HG02588 (cell line): Measurements from ENCODE around the gene NIN.
A peak's percentile ranks its signal among the peaks of the same experiment; 100 is the strongest.
"Not testable (repeated sequence)": the region's sequence is repeated elsewhere in the genome, so short reads cannot be mapped to it uniquely, and the experiment has no call there.

Source experiments
- ATAC-seq: cut with Tn5 transposase; IDR thresholded peaks from one replicate; pipeline ENCODE4 v1.9.1; 2021; ENCODE audit warnings: mild to moderate bottlenecking, moderate library complexity; ENCODE audit not compliant: unreplicated experiment

Gene NIN

GRCh38 chr14:50819303-50819702 is 11.7 kb downstream of the NIN start:
- ATAC-seq: not testable (repeated sequence)

- no peak for ATAC-seq
These were observed 14.4 kb downstream of the NIN start for GRCh38 chr14:50816395-50817047.

- ATAC-seq: not testable (repeated sequence)
These were observed 15.4 kb downstream of the NIN start for GRCh38 chr14:50815526-50815925.

GRCh38 chr14:50815058-50815457 is 15.9 kb downstream of the NIN start:
- not testable (repeated sequence) for ATAC-seq

GRCh38 chr14:50814161-50814560 is 16.8 kb downstream of the NIN start:
- no peak for ATAC-seq

- peak; percentile 47 for ATAC-seq
These were observed 17.5 kb downstream of the NIN start for GRCh38 chr14:50813544-50813863.

- peak; percentile 19 for ATAC-seq
These were observed 18.0 kb downstream of the NIN start for GRCh38 chr14:50812856-50813543.

GRCh38 chr14:50812180-50812579 is 18.8 kb downstream of the NIN start:
- no peak for ATAC-seq

GRCh38 chr14:50808053-50808452 is 22.9 kb downstream of the NIN start:
- no peak for ATAC-seq

GRCh38 chr14:50806241-50806933 is 24.6 kb downstream of the NIN start:
- ATAC-seq: no peak

GRCh38 chr14:50805396-50805795 is 25.6 kb downstream of the NIN start:
- ATAC-seq: no peak

- no peak for ATAC-seq
These were observed 26.7 kb downstream of the NIN start for GRCh38 chr14:50804181-50804721.

GRCh38 chr14:50801706-50802105 is 29.3 kb downstream of the NIN start:
- ATAC-seq: no peak

- ATAC-seq: no peak
These were observed 30.9 kb downstream of the NIN start for GRCh38 chr14:50800032-50800431.

GRCh38 chr14:50798048-50798421 is 32.9 kb downstream of the NIN start:
- peak; percentile 76 for ATAC-seq

- ATAC-seq: no peak
These were observed 33.5 kb downstream of the NIN start for GRCh38 chr14:50797250-50798047.

- ATAC-seq: no peak
These were observed 34.6 kb downstream of the NIN start for GRCh38 chr14:50796390-50796789.

- ATAC-seq: no peak
These were observed 35.1 kb downstream of the NIN start for GRCh38 chr14:50795909-50796308.

- ATAC-seq: no peak
These were observed 35.8 kb downstream of the NIN start for GRCh38 chr14:50795142-50795541.

GRCh38 chr14:50794068-50794645 is 36.8 kb downstream of the NIN start:
- ATAC-seq: no peak

- no peak for ATAC-seq
These were observed 38.3 kb downstream of the NIN start for GRCh38 chr14:50792634-50793068.
